Loucy (cell line): ENCODE data around the gene MPZL1.

ENCODE experiments used
- EZH2phosphoT487 ChIP-seq: fragments of 200-600 bp; IDR thresholded peaks from 2 replicates; pipeline ENCODE4 v1.6.1; 2018; ENCODE audit warnings: antibody characterized with exemption, mild to moderate bottlenecking, moderate library complexity, borderline replicate concordance
- TF ChIP-seq, protein P1 (sequence below): fragments of 200-600 bp; sonication (generic); conservative IDR thresholded peaks from 2 replicates; pipeline ENCODE4 v1.5.1; 2014; ENCODE audit warnings: mild to moderate bottlenecking, antibody characterized with exemption, low read length

DNA sequence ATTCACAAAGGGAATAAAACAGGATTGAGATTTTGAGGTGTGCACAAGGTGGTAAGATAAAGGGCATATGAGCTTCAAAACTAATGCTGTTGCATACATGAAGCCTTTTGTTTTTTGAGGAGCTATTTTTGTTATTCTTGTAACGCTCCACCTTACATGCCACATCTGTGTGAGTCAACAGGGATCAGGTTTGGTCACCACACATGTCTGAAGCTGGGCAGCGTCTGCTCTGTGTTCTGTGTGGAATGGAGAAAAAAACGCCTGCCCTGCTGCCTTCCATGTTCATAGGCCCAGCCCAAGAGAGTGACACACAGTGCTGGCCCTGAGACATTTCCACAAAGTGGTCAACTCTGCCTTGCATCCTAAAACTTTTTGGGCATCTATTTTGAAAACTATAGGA lies 67.7 kb downstream of the MPZL1 start:
- TF ChIP-seq, protein P1, sequence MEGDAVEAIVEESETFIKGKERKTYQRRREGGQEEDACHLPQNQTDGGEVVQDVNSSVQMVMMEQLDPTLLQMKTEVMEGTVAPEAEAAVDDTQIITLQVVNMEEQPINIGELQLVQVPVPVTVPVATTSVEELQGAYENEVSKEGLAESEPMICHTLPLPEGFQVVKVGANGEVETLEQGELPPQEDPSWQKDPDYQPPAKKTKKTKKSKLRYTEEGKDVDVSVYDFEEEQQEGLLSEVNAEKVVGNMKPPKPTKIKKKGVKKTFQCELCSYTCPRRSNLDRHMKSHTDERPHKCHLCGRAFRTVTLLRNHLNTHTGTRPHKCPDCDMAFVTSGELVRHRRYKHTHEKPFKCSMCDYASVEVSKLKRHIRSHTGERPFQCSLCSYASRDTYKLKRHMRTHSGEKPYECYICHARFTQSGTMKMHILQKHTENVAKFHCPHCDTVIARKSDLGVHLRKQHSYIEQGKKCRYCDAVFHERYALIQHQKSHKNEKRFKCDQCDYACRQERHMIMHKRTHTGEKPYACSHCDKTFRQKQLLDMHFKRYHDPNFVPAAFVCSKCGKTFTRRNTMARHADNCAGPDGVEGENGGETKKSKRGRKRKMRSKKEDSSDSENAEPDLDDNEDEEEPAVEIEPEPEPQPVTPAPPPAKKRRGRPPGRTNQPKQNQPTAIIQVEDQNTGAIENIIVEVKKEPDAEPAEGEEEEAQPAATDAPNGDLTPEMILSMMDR, result no peak
- no peak for TF ChIP-seq EZH2phosphoT487
